Thymus (tissue), 14 donors: ENCODE results near the gene DGKZ. TPM values are rescaled to one million over a fixed set of nuclear protein-coding genes. Genes with fewer than 3 reads are reported as not detected.
"Not testable (repeated sequence)": the region's sequence is repeated elsewhere in the genome, so short reads cannot be mapped to it uniquely, and the experiment has no call there.

Experiments
- DNase-seq, 9 donors: peaks; one replicate each; pipeline ENCODE4 v3.0.0-alpha.2; 2013; ENCODE audit warnings: low spot score in 9 of 9, low read depth in 6 of 9, missing footprints in 1 of 9
- H3K27ac ChIP-seq, 2 donors: one replicate each; pipeline ENCODE4 v1.5.1; 2013; ENCODE audit warnings: control low read depth in 1 of 2, low read depth in 1 of 2, low read length in 1 of 2, mild to moderate bottlenecking in 1 of 2, moderate library complexity in 1 of 2
- H3K27me3 ChIP-seq, 2 donors: one replicate each; pipeline ENCODE4 v1.5.1; 2013; ENCODE audit warnings: low read length in 1 of 2; ENCODE audit not compliant: control insufficient read depth in 2 of 2, insufficient read depth in 1 of 2
- H3K36me3 ChIP-seq, 2 donors: one replicate each; pipeline ENCODE4 v1.5.1; 2013; ENCODE audit warnings: low read length in 1 of 2, mild to moderate bottlenecking in 1 of 2, moderate library complexity in 1 of 2; ENCODE audit not compliant: control insufficient read depth in 2 of 2, insufficient read depth in 2 of 2
- H3K4me1 ChIP-seq, 2 donors: one replicate each; pipeline ENCODE4 v1.5.1; 2013; ENCODE audit warnings: low read length in 2 of 2; ENCODE audit not compliant: control insufficient read depth in 2 of 2, insufficient read depth in 2 of 2
- H3K4me3 ChIP-seq, 2 donors: one replicate each; pipeline ENCODE4 v1.5.1; 2013; ENCODE audit warnings: low read length in 2 of 2, control low read depth in 1 of 2, mild to moderate bottlenecking in 1 of 2
- H3K9me3 ChIP-seq, 2 donors: one replicate each; pipeline ENCODE4 v1.5.1; 2013; ENCODE audit warnings: low read length in 1 of 2, mild to moderate bottlenecking in 1 of 2; ENCODE audit not compliant: control insufficient read depth in 2 of 2, insufficient read depth in 1 of 2
- WGBS: extraction: QIAGEN DNeasy Blood & Tissue Kit; methylation state at CpG from one replicate; pipeline ENCODE4 v1.1.7; 2013; 5-methylcytosine and 5-hydroxymethylcytosine counted together
- long read RNA-seq, 10 donors: transcript quantifications; one replicate each; lab custom pipeline, GENCODE V29; 2026
- polyA plus RNA-seq: library from polyadenylated mRNA; stranded (reverse); fragments of 200-250 nt; gene quantifications from one replicate; pipeline ENCODE4 v1.2.3, GENCODE V29; 2013
- total RNA-seq: library from RNA; stranded (reverse); fragments of 120-200 nt; gene quantifications from one replicate; pipeline ENCODE4 v1.2.4, GENCODE V29; 2013
- donor health status: healthy.

DGKZ gene
- total RNA-seq (52.8 TPM), polyA plus RNA-seq (139 TPM)
- long read RNA-seq, donor 1 = 0 reads
- long read RNA-seq, donor 2 = 0 reads
- long read RNA-seq, donor 3, partial matches to known transcripts = 1,352 of 1,361 reads
- long read RNA-seq, donor 3, other reads (novel, unspliced or antisense) = 0 of 1,361 reads
- long read RNA-seq, donor 4, partial matches to known transcripts = 15 of 16 reads
- long read RNA-seq, donor 4, other reads (novel, unspliced or antisense) = 0 of 16 reads
- long read RNA-seq, donor 5, partial matches to known transcripts = 0 of 3 reads
- long read RNA-seq, donor 5, other reads (novel, unspliced or antisense) = 0 of 3 reads
- long read RNA-seq, donor 6, partial matches to known transcripts = 16 of 18 reads
- long read RNA-seq, donor 6, other reads (novel, unspliced or antisense) = 0 of 18 reads
- long read RNA-seq, donor 7, partial matches to known transcripts = 9 of 10 reads
- long read RNA-seq, donor 7, other reads (novel, unspliced or antisense) = 0 of 10 reads
- long read RNA-seq, donor 8, partial matches to known transcripts = 0 of 3 reads
- long read RNA-seq, donor 8, other reads (novel, unspliced or antisense) = 0 of 3 reads
- long read RNA-seq, donor 9, partial matches to known transcripts = 7 of 11 reads
- long read RNA-seq, donor 9, other reads (novel, unspliced or antisense) = 0 of 11 reads
- long read RNA-seq, donor 10, partial matches to known transcripts = 569 of 573 reads
- long read RNA-seq, donor 10, other reads (novel, unspliced or antisense) = 0 of 573 reads

GRCh38 chr11:46346886-46347636 lies at the start of gene DGKZ:
TSS of gene DGKZ (plus strand) at chr11:46347463. CDS start at chr11:46347660, 197 bp downstream.
- H3K9me3 ChIP-seq = no peaks in the 10 kb centered on the region
- peaks cover 0 to 6% of the 10 kb centered on the region in 2 donors for H3K27me3 ChIP-seq
- H3K4me1 ChIP-seq = peaks cover 54 to 87% of the 10 kb centered on the region in 2 donors
- peaks cover 0 to 11% of the 10 kb centered on the region in 2 donors for H3K36me3 ChIP-seq
- peak in 8 of 9 donors; percentile 56 to 89 (median 76) for DNase-seq
- H3K27ac ChIP-seq = peak within 1 kb of the TSS; percentile 86 to 95
- H3K4me3 ChIP-seq = peak within 1 kb of the TSS; percentile 78 to 80
- 4% methylated on average over 80 of the region's 80 CpGs for whole genome bisulfite sequencing

GRCh38 chr11:46298699-46299433 lies 48.4 kb upstream of the DGKZ start:
- H3K4me1 ChIP-seq = peaks cover 5 to 27% of the 10 kb centered on the region in 2 donors

GRCh38 chr11:46299451-46299961 lies 47.8 kb upstream of the DGKZ start:
- H3K9me3 ChIP-seq = peaks cover 0 to 4% of the 10 kb centered on the region in 2 donors
- no peak overlapping the region for H3K27ac ChIP-seq
- H3K36me3 ChIP-seq = no peaks in the 10 kb centered on the region
- peaks cover 5 to 27% of the 10 kb centered on the region in 2 donors for H3K4me1 ChIP-seq
- no peak for DNase-seq
- peaks cover 11 to 28% of the 10 kb centered on the region in 2 donors for H3K27me3 ChIP-seq
- WGBS = 78% methylated on average over 5 of the region's 5 CpGs
- H3K4me3 ChIP-seq = no peak overlapping the region

More at GRCh38 chr11:46298699-46299433, 48.4 kb upstream of the DGKZ start:
- H3K36me3 ChIP-seq = no peaks in the 10 kb centered on the region
- H3K27ac ChIP-seq = no peak overlapping the region
- 92% methylated on average over 8 of the region's 8 CpGs for WGBS
- H3K9me3 ChIP-seq = peaks cover 0 to 4% of the 10 kb centered on the region in 2 donors
- peaks cover 11 to 28% of the 10 kb centered on the region in 2 donors for H3K27me3 ChIP-seq
- no peak overlapping the region for H3K4me3 ChIP-seq
- DNase-seq = no peak

- Histone ChIP-seq H3K4me1 (peaks cover 5 to 19% of the 10 kb centered on the region in 2 donors), H3K9me3 (peaks cover 0 to 4% of the 10 kb centered on the region in 2 donors), H3K36me3 (no peaks in the 10 kb centered on the region), H3K4me3 (no peak overlapping the region), H3K27me3 (peaks cover 11 to 22% of the 10 kb centered on the region in 2 donors), H3K27ac (no peak overlapping the region)
- WGBS = 95% methylated on average over 7 of the region's 7 CpGs
- DNase-seq = no peak
Observed at GRCh38 chr11:46300270-46300669, 47.0 kb upstream of the DGKZ start.

- Histone ChIP-seq H3K4me3 (no peak overlapping the region), H3K9me3 (no peaks in the 10 kb centered on the region), H3K27me3 (no peaks in the 10 kb centered on the region), H3K27ac (no peak overlapping the region), H3K36me3 (no peaks in the 10 kb centered on the region), H3K4me1 (peaks cover 0 to 7% of the 10 kb centered on the region in 2 donors)
- WGBS = 91% methylated on average over 7 of the region's 7 CpGs
- DNase-seq = no peak
Observed at GRCh38 chr11:46302866-46303265, 44.4 kb upstream of the DGKZ start.

GRCh38 chr11:46304036-46304435 lies 43.2 kb upstream of the DGKZ start:
- not testable (repeated sequence) for DNase-seq, H3K9me3 ChIP-seq, H3K36me3 ChIP-seq, H3K4me3 ChIP-seq, H3K27me3 ChIP-seq, H3K27ac ChIP-seq
- 97% methylated on average over 12 of the region's 12 CpGs for WGBS
- H3K4me1 ChIP-seq = peaks cover 0 to 18% of the 10 kb centered on the region in 2 donors

GRCh38 chr11:46304605-46305179 lies 42.6 kb upstream of the DGKZ start:
- Histone ChIP-seq H3K27me3 (no peaks in the 10 kb centered on the region), H3K4me3 (no peak overlapping the region), H3K27ac (no peak overlapping the region), H3K9me3 (peaks cover 0 to 5% of the 10 kb centered on the region in 2 donors), H3K36me3 (no peaks in the 10 kb centered on the region), H3K4me1 (peaks cover 0 to 25% of the 10 kb centered on the region in 2 donors)
- WGBS = 98% methylated on average over 10 of the region's 10 CpGs
- no peak for DNase-seq

GRCh38 chr11:46305295-46305694 lies 42.0 kb upstream of the DGKZ start:
- Histone ChIP-seq H3K36me3 (no peaks in the 10 kb centered on the region), H3K4me1 (peaks cover 0 to 29% of the 10 kb centered on the region in 2 donors), H3K9me3 (peaks cover 0 to 5% of the 10 kb centered on the region in 2 donors), H3K27ac (no peak overlapping the region), H3K4me3 (no peak overlapping the region), H3K27me3 (no peaks in the 10 kb centered on the region)
- DNase-seq = peak in 1 of 9 donors; percentile 54
- 67% methylated on average over 6 of the region's 6 CpGs for WGBS
